HG02840 (cell line): ENCODE data around the gene SDC4.

Experiments
- ATAC-seq: cut with Tn5 transposase; IDR thresholded peaks from one replicate; pipeline ENCODE4 v1.9.1; 2021; ENCODE audit warnings: mild to moderate bottlenecking, moderate library complexity, moderate number of reproducible peaks; ENCODE audit not compliant: unreplicated experiment, low FRiP score

The SDC4 gene

DNA sequence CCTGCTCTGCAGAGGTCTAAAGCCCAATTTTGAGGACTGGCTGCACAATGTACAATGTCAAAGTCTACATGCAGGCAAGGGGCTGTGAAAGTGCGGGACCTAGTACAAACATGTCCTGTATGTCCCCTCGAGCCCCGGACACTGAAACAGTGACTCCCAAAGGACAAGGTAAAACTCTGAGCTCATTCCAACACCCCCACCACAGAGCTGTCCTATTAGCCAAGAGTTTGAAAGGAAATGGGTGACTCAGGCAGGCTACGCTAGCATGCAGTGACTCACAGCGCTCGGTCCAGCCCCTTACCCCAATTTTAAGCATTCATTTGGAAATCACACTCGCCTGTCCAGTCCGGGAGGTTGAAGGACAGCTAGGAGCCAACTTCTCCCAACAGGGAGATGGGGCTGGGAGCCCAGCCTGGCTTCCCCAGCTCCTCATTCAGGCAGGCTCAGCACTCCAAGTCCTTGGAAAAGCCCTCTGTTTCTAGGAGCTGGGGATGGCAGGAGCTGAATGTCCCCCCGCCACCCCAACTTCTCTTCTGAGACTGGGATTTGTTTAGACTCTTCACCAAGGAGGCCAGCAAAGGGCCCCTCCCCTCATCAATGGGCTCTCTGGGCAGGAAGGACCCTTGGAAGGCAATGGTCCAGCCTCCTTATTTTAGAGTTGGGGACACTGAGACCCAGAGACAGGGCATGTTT, 3.9 kb downstream of the SDC4 start:
- ATAC-seq = no peak

DNA sequence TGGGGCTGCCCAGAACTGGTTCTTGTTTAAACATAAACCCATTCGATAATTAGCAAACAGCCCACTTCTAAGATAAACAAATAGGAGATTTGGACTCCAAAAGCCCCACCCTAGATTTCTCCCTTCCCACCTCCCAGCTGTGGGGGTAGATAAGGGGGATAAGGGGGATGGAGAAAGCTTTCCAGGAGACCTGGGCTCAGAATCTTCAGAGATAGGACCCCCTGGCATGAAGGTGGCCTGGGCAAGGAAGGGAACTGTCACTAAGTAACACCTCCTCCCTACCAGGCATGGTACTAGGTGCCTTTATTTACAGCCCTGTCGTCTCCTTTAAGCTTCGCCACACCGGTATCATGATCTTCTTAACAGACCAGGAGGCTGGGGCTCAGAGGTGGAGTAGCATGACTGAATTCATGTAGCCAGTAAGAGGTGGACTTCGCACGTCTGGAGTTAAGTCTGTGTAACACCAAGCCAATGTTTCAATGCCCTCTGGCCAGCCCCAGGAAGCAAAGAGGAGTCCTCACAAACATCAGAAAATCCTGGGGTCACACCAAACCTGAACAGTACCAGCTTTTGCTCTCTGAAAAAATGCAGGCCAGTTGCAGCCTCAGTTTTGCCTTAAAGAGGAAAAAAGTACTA, 4.6 kb downstream of the SDC4 start:
- no peak for ATAC-seq

DNA sequence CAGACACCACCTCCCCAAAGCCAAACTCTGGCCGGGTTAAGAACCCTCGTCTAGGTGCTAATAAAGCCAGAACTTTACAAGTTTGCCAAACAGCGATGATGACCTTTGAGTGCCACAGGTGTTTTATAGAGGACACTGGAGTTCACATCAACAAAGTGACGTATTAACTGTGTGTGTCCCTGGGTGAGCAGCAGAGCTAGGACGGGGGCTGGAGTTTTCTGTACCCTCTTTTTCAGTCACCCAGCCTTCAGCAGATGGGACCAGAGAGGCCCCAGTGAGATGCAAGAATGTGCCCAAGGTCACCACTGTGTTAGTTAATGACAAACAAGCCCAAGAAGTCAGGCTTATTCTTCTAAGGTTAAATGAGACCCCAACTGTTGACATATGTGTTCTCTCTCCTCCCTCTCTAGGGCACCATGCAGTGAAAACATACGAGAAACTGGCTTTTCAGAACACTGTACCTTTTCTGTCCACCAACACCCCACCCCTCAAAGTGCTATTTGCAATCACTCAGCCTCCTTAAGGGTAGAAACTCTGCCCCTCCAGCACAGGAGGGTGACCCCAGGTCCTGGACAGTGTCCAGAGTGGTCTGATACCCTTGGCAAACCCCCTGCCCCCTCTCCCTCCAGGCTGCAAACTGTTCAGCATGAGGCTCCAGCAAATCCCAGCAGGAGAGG, 5.2 kb downstream of the SDC4 start:
- ATAC-seq = no peak

GRCh38 chr20:45341939-45342854, 6.0 kb downstream of the SDC4 start:
- no peak for ATAC-seq

- ATAC-seq = no peak
Measured at GRCh38 chr20:45341579-45341938, 6.7 kb downstream of the SDC4 start.

DNA sequence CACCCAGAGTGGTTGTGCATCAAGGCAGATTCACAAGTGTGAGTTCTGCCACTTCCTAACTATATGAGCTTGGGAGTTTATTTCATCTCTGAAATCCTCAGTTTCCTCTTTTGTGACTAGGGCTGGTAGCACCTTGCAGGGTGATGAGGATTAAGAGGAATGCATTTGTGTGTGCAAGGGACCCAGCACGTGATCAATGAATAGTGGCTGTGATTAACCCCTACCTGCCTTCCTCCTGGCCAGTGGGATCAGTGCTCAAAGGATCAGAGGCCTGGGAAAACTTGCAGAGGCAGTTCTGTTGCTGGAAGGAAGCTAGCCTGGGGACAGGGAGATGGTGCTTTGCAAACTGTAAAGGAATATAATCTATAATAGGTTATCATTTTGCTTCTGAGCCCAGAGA, 7.3 kb downstream of the SDC4 start:
- no peak for ATAC-seq

- no peak for ATAC-seq
Measured at GRCh38 chr20:45340236-45340847, 7.9 kb downstream of the SDC4 start.

GRCh38 chr20:45339799-45340198, 8.4 kb downstream of the SDC4 start:
- ATAC-seq = no peak

- ATAC-seq = no peak
Measured at GRCh38 chr20:45339084-45339483, 9.1 kb downstream of the SDC4 start.

GRCh38 chr20:45338121-45339030, 9.8 kb downstream of the SDC4 start:
- ATAC-seq = no peak

DNA sequence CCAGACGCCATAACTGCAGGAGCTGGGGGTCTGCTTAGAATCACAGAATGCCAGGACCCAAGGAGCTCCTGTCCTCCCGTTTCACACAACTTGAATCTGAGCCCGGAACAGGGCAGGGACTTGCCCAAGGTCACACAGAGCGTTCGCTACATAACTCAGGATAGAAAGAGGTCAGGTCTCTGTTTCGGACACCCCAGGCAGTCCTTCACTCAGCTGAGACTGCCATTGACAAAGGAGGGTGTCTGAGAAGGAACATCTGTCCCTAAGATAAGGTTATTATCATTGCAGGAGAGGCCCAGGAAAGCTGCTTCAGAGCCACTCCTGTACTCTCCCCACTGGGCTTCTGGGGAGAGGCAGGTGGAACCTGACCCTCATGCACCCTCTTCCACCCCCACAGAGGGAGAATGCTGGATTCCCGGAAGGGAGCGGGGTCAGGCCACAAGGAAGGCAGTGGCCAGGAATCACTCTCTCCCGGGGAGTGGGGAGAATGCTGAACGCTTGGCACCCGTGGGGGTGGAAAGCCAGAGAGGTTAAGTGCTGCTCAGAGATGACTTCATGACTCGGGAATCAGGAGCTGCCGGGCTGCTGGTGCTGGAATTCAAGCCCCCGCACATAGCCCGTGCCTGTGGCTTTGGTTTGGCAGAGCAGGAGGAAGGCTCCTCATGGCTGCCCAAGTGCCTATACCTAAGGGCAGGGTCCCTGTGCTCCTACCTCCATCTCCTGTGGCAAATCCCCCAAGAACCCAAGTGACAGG, 10.7 kb downstream of the SDC4 start:
- ATAC-seq = no peak

DNA sequence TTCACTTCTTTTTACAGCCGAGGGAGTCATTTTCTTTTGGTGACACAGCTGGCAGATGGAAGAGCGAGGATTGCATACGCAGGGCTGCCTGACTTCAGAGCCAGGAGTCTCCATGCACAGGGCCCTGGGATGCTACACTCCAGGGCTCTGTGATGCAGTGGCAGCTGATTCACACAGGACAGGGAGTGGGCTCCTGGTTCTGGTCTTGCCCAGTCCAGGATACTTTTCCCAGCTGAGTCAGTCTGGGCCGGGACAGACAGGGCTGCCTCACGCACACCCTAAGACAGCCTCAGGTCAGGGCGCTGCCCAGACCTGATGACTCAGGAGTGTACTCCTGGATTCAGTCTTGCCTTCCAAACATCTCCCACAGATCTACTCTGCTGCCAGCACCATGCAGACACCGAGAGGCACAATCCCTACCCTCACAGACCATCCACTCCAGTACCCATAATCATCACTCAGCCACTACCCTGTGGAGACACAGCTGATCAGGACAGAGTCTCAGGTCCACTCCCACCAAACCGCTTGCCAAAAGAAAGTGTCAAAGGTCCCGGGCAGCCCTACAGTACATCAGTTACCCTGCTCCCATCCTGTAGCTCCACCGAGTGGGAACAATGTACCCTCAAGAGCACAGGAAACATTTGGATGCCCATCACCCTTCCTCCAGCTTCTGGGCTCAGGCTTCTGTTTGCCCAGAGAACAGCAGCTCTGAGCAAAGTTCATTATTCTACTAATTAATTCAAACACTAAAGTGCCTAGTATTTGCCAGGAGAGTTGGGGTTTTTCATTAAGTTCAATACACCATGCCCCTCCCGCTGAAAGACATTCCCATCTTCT, 11.5 kb downstream of the SDC4 start:
- no peak for ATAC-seq

- no peak for ATAC-seq
Measured at GRCh38 chr20:45330476-45330875, 17.7 kb downstream of the SDC4 start.

- ATAC-seq = no peak
Measured at GRCh38 chr20:45329497-45330319, 18.5 kb downstream of the SDC4 start.

DNA sequence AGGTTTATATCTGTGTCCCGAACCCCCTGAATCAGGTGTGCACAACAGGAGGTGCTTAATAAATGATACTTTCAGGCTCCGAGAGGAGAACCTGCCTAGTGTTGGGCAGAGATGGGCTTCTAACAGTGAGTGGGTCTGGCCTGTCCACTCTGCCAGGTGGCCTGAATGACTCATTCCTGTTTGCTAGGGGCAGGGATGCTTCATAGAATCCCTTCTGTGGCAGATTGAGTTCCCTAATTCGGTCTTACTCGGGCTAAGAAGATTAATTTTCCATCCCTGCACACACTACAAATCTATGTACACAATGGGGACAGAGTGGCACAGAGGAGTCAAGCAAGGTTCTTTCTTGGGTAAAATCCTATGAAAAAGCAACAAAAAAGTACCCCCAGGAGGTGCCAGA, 19.8 kb downstream of the SDC4 start:
- no peak for ATAC-seq

DNA sequence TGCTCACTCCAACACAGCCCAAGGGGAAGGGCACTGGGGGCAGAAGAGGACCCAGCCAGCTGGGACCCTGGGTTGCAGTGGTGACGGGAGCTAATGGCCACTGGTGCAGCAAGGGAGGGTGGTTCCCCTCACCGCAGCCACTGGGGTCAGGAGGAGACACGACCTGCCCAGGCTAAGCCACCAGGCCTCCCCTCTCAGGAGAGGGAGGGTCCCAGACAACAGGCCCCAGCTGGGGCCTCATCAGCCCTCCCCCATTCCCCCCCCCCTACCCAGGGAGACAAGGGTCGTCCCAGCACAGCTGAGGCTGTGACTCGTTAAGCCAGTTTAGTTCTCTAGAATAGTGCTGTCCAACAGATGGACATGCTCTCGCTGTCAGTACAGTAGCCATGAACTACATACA, 22.9 kb downstream of the SDC4 start:
- no peak for ATAC-seq

DNA sequence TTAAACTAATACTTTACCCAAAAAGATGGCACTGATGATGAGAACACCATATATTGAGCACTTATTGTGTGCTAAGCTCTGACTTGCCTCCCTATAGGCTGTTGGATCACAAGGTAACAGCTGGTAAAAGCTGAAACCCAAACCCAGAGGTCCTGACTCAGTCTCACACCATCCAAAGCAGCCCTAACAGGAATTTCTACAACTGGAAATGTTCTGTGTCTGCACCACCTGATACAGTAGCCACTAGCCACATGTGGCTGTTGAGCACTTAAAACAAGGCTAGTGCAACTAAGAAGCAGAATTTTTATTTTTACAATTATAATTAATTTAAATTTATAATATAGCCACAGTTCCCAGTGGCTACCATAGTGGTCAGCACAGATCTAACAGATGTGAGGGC, 24.5 kb downstream of the SDC4 start:
- ATAC-seq = no peak
